A673 (cell line): ENCODE results near the gene EFNA5. TPM values are rescaled to one million over a fixed set of nuclear protein-coding genes. Genes with fewer than 3 reads are reported as not detected.

ENCODE experiments used
- BruUV-seq: library from RNA; stranded (reverse); fragments of 400-500 nt; replicated peaks from 2 replicates; lab custom pipeline; 2021; lab: Mats Ljungman, UMichigan
- CTCF ChIA-PET: fragments of 300-600 bp; sonication (Branson Sonifier 250); formaldehyde crosslinking; loops from one replicate; lab custom pipeline; 2022; ENCODE audit warnings: antibody characterized with exemption; lab: Charles Lee
- POLR2A ChIA-PET: fragments of 300-600 bp; sonication (Branson Sonifier 250); formaldehyde crosslinking; loops from one replicate; lab custom pipeline; 2022; ENCODE audit warnings: antibody characterized with exemption; ENCODE audit not compliant: low non-redundant PET; lab: Charles Lee
- DNase-seq: peaks from one replicate; pipeline ENCODE4 v3.0.0-alpha.2; 2015; ENCODE audit warnings: low spot score
- H3K27ac ChIP-seq: fragments of 200-600 bp; sonication (generic); 2 replicates; pipeline ENCODE4 v1.5.1; 2016; ENCODE audit warnings: mixed run types, low read depth, mild to moderate bottlenecking, mixed read lengths, antibody characterized with exemption, low read length; ENCODE audit not compliant: poor library complexity, severe bottlenecking
- H3K27me3 ChIP-seq: fragments of 200-600 bp; sonication (generic); replicated peaks from 2 replicates; pipeline ENCODE4 v1.6.1; 2017; ENCODE audit warnings: mixed run types, low read depth, mild to moderate bottlenecking, mixed read lengths, antibody characterized with exemption, low read length; ENCODE audit not compliant: insufficient read depth, poor library complexity
- H3K36me3 ChIP-seq: fragments of 200-600 bp; sonication (generic); 2 replicates; pipeline ENCODE4 v1.6.1; 2016; ENCODE audit warnings: mixed run types, mild to moderate bottlenecking, mixed read lengths, antibody characterized with exemption, low read length; ENCODE audit not compliant: insufficient read depth, poor library complexity, severe bottlenecking
- H3K4me1 ChIP-seq: fragments of 200-600 bp; sonication (generic); 2 replicates; pipeline ENCODE4 v1.6.1; 2017; ENCODE audit warnings: mixed run types, mild to moderate bottlenecking, mixed read lengths, antibody characterized with exemption, low read length; ENCODE audit not compliant: insufficient read depth, poor library complexity, severe bottlenecking
- H3K4me3 ChIP-seq: fragments of 200-600 bp; sonication (generic); 2 replicates; pipeline ENCODE4 v1.5.1; 2016; ENCODE audit warnings: low read depth, mixed run types, mild to moderate bottlenecking, mixed read lengths, low read length; ENCODE audit not compliant: poor library complexity, severe bottlenecking
- H3K9me3 ChIP-seq: fragments of 200-600 bp; sonication (generic); 2 replicates; pipeline ENCODE4 v1.6.1; 2016; ENCODE audit warnings: mixed run types, low read depth, mild to moderate bottlenecking, mixed read lengths, antibody characterized with exemption, low read length; ENCODE audit not compliant: poor library complexity, severe bottlenecking
- EZH2 ChIP-seq: fragments of 200-600 bp; sonication (generic); IDR thresholded peaks from 2 replicates; pipeline ENCODE4 v1.6.1; 2017; ENCODE audit warnings: borderline replicate concordance, low read depth, mild to moderate bottlenecking, mixed read lengths, antibody characterized with exemption, low read length; ENCODE audit not compliant: poor library complexity, severe bottlenecking
- intact Hi-C: fragments of 100-400 bp; cut with micrococcal nuclease; formaldehyde crosslinking; loops from one replicate; pipeline ENCODE4 v1.10.0; 2022; ENCODE audit not compliant: unreplicated experiment
- total RNA-seq: library from RNA; stranded (reverse); gene quantifications from 2 replicates; pipeline ENCODE4 v1.2.3, GENCODE V29; 2021
- TF ChIP-seq, protein P1 (sequence below): fragments of 300-800, 200-600 bp; sonication (generic); conservative IDR thresholded peaks from 2 replicates; pipeline ENCODE4 v1.5.1; 2017; ENCODE audit warnings: low read depth, mild to moderate bottlenecking, antibody characterized with exemption, low read length, moderate library complexity, mixed read lengths

Gene EFNA5
- total RNA-seq, 1 experiment from 2014 or later: 16.7 TPM

- CTCF ChIA-PET: no interaction called here
- no peaks in the 10 kb centered on the region for H3K9me3 ChIP-seq
- POLR2A ChIA-PET: no interaction called here
- no peak overlapping the region for H3K27ac ChIP-seq
- no peak overlapping the region for H3K4me3 ChIP-seq
- no peaks in the 10 kb centered on the region for H3K27me3 ChIP-seq
- intact Hi-C loops: no loop called here
- no TSS peak for BruUV-seq
- TF ChIP-seq, protein P1, sequence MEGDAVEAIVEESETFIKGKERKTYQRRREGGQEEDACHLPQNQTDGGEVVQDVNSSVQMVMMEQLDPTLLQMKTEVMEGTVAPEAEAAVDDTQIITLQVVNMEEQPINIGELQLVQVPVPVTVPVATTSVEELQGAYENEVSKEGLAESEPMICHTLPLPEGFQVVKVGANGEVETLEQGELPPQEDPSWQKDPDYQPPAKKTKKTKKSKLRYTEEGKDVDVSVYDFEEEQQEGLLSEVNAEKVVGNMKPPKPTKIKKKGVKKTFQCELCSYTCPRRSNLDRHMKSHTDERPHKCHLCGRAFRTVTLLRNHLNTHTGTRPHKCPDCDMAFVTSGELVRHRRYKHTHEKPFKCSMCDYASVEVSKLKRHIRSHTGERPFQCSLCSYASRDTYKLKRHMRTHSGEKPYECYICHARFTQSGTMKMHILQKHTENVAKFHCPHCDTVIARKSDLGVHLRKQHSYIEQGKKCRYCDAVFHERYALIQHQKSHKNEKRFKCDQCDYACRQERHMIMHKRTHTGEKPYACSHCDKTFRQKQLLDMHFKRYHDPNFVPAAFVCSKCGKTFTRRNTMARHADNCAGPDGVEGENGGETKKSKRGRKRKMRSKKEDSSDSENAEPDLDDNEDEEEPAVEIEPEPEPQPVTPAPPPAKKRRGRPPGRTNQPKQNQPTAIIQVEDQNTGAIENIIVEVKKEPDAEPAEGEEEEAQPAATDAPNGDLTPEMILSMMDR: no peak
- no peak for TF ChIP-seq EZH2
- H3K36me3 ChIP-seq: no peaks in the 10 kb centered on the region
- H3K4me1 ChIP-seq: peaks cover 17% of the 10 kb centered on the region
- DNase-seq: no peak
Observed at GRCh38 chr5:107487056-107487542, 183.6 kb downstream of the EFNA5 start.

DNA sequence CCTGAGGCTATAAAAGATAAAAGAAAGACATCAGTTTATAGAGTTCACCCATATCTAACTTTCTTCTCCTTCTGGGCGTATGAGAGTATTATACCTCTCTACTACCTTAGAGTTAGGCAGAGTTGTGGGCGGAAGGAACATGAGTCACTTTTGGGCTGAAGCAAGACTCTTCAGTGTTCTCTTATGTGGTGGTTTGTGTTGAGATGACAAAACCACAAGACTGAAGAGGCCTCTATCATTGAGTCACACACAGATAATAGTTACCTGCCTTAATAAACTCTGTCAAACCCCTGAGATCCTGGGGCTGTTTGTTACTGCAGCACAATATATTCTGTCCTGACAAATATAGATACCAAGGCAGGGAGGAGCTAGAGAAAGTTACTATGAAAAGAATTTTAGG is 184.2 kb downstream of the EFNA5 start:
- no TSS peak for BruUV-seq
- intact Hi-C loops: no loop called here
- POLR2A ChIA-PET: no interaction called here
- Histone ChIP-seq H3K9me3 (no peaks in the 10 kb centered on the region), H3K36me3 (no peaks in the 10 kb centered on the region), H3K4me3 (no peak overlapping the region), H3K27me3 (no peaks in the 10 kb centered on the region), H3K4me1 (peaks cover 17% of the 10 kb centered on the region), H3K27ac (no peak overlapping the region)
- CTCF ChIA-PET: no interaction called here
- DNase-seq: no peak
- no peak for TF ChIP-seq EZH2
- TF ChIP-seq, protein P1: no peak

DNA sequence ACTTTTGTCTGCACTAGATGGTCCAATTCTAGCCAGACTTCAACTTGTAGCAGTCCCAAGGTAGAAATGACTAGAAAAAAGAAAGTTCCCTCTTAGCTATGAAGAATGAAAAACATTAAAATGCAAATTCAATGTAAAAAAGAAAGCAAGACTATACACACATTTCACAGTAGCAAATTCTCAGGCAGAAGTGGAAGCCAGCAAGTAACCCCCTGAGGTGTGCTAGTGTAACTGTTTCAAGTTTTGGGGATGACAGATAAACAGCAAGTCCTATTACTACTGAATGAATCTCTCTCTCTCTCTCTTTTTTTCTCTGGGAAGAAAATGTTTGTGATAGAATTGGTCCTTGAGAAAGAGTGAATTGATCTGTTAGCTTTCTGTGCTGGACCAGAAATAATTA is 185.6 kb downstream of the EFNA5 start:
- no TSS peak for BruUV-seq
- Histone ChIP-seq H3K4me1 (peaks cover 17% of the 10 kb centered on the region), H3K27me3 (no peaks in the 10 kb centered on the region), H3K27ac (no peak overlapping the region), H3K36me3 (no peaks in the 10 kb centered on the region), H3K9me3 (no peaks in the 10 kb centered on the region), H3K4me3 (no peak overlapping the region)
- POLR2A ChIA-PET: no interaction called here
- no peak for TF ChIP-seq EZH2
- TF ChIP-seq, protein P1: no peak
- intact Hi-C loops: no loop called here
- DNase-seq: no peak
- CTCF ChIA-PET: no interaction called here
